Mesenchymal stem cell (in vitro differentiated cells and primary cell): ENCODE results near the gene LEFTY1.

Source experiments
- DNase-seq: peaks from one replicate; pipeline ENCODE4 v3.0.0-alpha.2; 2013
- H2AFZ ChIP-seq: one replicate; pipeline ENCODE4 v1.6.1; 2013; ENCODE audit warnings: low read depth, mild to moderate bottlenecking, control low read depth, inconsistent platforms, low read length, moderate library complexity
- H2AK5ac ChIP-seq: 2 replicates; pipeline ENCODE4 v1.6.1; 2013; ENCODE audit warnings: low read length, moderate library complexity, mild to moderate bottlenecking, inconsistent platforms; ENCODE audit not compliant: severe bottlenecking
- H2BK120ac ChIP-seq: one replicate; pipeline ENCODE4 v1.6.1; 2013; ENCODE audit warnings: low read depth, mild to moderate bottlenecking, inconsistent platforms, low read length, moderate library complexity
- H2BK12ac ChIP-seq, 2 experiments: one replicate each; pipeline ENCODE4 v1.6.1; 2013; ENCODE audit warnings: inconsistent platforms in 2 of 2, low read length in 2 of 2, mild to moderate bottlenecking in 2 of 2, moderate library complexity in 2 of 2, control low read depth in 1 of 2
- H2BK15ac ChIP-seq: one replicate; pipeline ENCODE4 v1.6.1; 2013; ENCODE audit warnings: mild to moderate bottlenecking, low read depth, inconsistent platforms; ENCODE audit not compliant: poor library complexity, severe bottlenecking
- H2BK5ac ChIP-seq: 2 replicates; pipeline ENCODE4 v1.6.1; 2013; ENCODE audit warnings: low read depth, mild to moderate bottlenecking, low read length, control low read depth, inconsistent platforms; ENCODE audit not compliant: poor library complexity, severe bottlenecking
- H3K14ac ChIP-seq, 2 experiments: one replicate each; pipeline ENCODE4 v1.6.1; 2013; ENCODE audit warnings: inconsistent platforms in 2 of 2, low read length in 2 of 2, control low read depth in 1 of 2, mild to moderate bottlenecking in 1 of 2, moderate library complexity in 1 of 2
- H3K18ac ChIP-seq, 2 experiments: one replicate each; pipeline ENCODE4 v1.6.1; 2013; ENCODE audit warnings: inconsistent platforms in 2 of 2, low read length in 2 of 2, control low read depth in 1 of 2, low read depth in 1 of 2, mild to moderate bottlenecking in 1 of 2
- H3K23ac ChIP-seq, 2 experiments: one replicate each; pipeline ENCODE4 v1.6.1; 2013; ENCODE audit warnings: inconsistent platforms in 2 of 2, low read length in 2 of 2, mild to moderate bottlenecking in 2 of 2, moderate library complexity in 2 of 2, control low read depth in 1 of 2
- H3K27ac ChIP-seq: 2 replicates; pipeline ENCODE4 v1.5.1; 2013; ENCODE audit warnings: mild to moderate bottlenecking, moderate library complexity, low read length, control low read depth, inconsistent platforms; ENCODE audit not compliant: poor library complexity, severe bottlenecking
- H3K27me3 ChIP-seq, 2 experiments: 2 replicates each; pipeline versions ENCODE4 v1.6.1 to v1.7.0; 2013; ENCODE audit warnings: low read length in 2 of 2, mild to moderate bottlenecking in 2 of 2, moderate library complexity in 2 of 2, control low read depth in 1 of 2, inconsistent platforms in 1 of 2; ENCODE audit not compliant: control insufficient read depth in 1 of 2, insufficient read depth in 1 of 2
- H3K36me3 ChIP-seq, 2 experiments: 2 replicates each; pipeline versions ENCODE4 v1.6.1 to v1.7.0; 2013; ENCODE audit warnings: low read length in 2 of 2, control low read depth in 1 of 2, inconsistent platforms in 1 of 2, low read depth in 1 of 2, mild to moderate bottlenecking in 1 of 2; ENCODE audit not compliant: insufficient read depth in 2 of 2, control insufficient read depth in 1 of 2
- H3K4ac ChIP-seq, 2 experiments: one replicate each; pipeline ENCODE4 v1.6.1; 2013; ENCODE audit warnings: inconsistent platforms in 2 of 2, low read length in 2 of 2, mild to moderate bottlenecking in 2 of 2, moderate library complexity in 2 of 2, control low read depth in 1 of 2, low read depth in 1 of 2
- H3K4me1 ChIP-seq: 2 replicates; pipeline ENCODE4 v1.6.1; 2013; ENCODE audit warnings: low read depth, low read length, control low read depth; ENCODE audit not compliant: control insufficient read depth, insufficient read depth
- H3K4me2 ChIP-seq: 2 replicates; pipeline ENCODE4 v1.6.1; 2013; ENCODE audit warnings: low read length, mild to moderate bottlenecking, inconsistent platforms; ENCODE audit not compliant: poor library complexity, severe bottlenecking
- H3K4me3 ChIP-seq, 2 experiments: 2 replicates each; pipeline versions ENCODE4 v1.5.1 to v1.7.0; 2013; ENCODE audit warnings: low read length in 2 of 2, mild to moderate bottlenecking in 2 of 2, control low read depth in 1 of 2, low read depth in 1 of 2; ENCODE audit not compliant: insufficient read depth in 1 of 2
- H3K79me1 ChIP-seq: replicated peaks from 2 replicates; pipeline ENCODE4 v1.6.1; 2013; ENCODE audit warnings: mild to moderate bottlenecking, control low read depth, low read length, inconsistent platforms; ENCODE audit not compliant: poor library complexity, severe bottlenecking
- H3K9ac ChIP-seq: 2 replicates; pipeline ENCODE4 v1.7.0; 2013; ENCODE audit warnings: mild to moderate bottlenecking, low read length, moderate library complexity
- H3K9me3 ChIP-seq: 2 replicates; pipeline ENCODE4 v1.7.0; 2013; ENCODE audit warnings: mild to moderate bottlenecking, low read length; ENCODE audit not compliant: control insufficient read depth
- H4K8ac ChIP-seq: one replicate; pipeline ENCODE4 v1.6.1; 2013; ENCODE audit warnings: inconsistent platforms, mild to moderate bottlenecking, low read length, moderate library complexity
- H4K91ac ChIP-seq: one replicate; pipeline ENCODE4 v1.6.1; 2013; ENCODE audit warnings: mild to moderate bottlenecking, low read length, inconsistent platforms
- WGBS: methylation state at CpG from one replicate; pipeline ENCODE4 v1.1.7; 2013; ENCODE audit warnings: mixed read lengths; 5-methylcytosine and 5-hydroxymethylcytosine counted together

LEFTY1 gene

DNA sequence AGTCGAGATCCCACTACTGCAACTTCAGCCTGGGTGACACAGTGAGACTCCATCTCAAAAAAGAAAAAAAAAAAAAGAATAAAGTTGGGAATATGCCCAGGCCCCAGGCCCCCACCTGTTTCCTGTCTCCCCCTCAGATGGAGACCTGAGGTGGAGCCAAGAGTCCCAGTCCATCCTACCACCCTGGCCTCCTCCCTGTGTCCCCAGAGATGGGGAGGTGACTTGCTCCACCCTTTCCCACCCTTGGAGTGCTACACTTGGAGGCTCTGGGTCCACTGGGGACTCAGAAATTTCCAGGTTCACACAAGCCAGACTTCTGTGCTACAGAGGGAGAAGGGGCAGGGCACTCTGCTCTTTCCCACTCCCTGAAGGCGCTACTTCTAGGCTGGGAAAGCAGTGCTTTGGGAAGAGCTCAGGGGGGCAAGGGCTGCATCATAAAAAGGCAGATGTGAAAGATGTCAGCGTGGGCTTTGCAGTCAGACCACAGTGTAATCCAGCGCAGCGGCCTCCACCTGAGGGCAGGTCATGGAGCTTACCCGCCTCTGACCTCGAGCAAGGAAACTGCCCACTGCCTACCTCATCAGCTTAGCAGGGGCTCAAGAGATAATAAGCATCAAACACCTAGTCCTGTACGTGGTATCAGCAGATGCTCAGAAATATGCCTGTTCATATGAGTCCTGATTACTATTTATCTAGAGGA is 20.2 kb downstream of the LEFTY1 start:
- Histone ChIP-seq H3K4ac (no peak overlapping the region), H3K9me3 (no peaks in the 10 kb centered on the region), H3K27ac (no peak overlapping the region), H3K4me3 (no peak overlapping the region), H2BK120ac (no peak overlapping the region), H2BK15ac (no peak overlapping the region), H3K18ac (no peak overlapping the region), H3K23ac (no peak overlapping the region), H3K79me1 (no peaks in the 10 kb centered on the region), H3K36me3 (peaks cover 49 to 84% of the 10 kb centered on the region in 2 experiments), H2BK12ac (no peak overlapping the region), H4K91ac (no peak overlapping the region), H2AK5ac (no peak overlapping the region), H4K8ac (no peak overlapping the region), H3K27me3 (no peaks in the 10 kb centered on the region), H3K4me2 (no peak overlapping the region), H2BK5ac (no peak overlapping the region), H3K4me1 (peaks cover 25% of the 10 kb centered on the region), H3K9ac (no peak overlapping the region), H3K14ac (no peak overlapping the region), H2AFZ (no peak overlapping the region)
- 83% methylated on average over 7 of the region's 8 CpGs for WGBS
- DNase-seq = no peak

DNA sequence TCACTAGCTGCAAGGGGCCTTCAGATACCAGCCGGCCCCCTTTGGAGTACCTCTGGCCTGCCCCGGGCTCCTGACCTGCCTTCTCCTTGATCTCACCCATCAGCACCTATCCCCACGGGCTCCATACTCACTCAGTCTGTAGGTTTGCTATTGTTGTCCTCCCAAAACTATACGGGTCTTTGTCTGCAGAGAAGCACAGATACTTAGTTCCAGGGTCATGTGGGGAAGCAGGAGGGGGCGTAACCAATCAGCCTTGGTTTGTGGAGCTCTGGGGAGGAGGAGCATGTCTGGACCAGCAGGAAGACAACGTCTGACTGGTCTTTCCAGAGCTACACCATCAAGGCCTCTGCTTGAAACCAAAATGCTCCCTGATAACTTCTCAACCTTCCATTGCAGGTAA is 22.0 kb downstream of the LEFTY1 start:
- H3K23ac ChIP-seq = no peak overlapping the region
- H3K9me3 ChIP-seq = no peaks in the 10 kb centered on the region
- no peak overlapping the region for H2BK120ac ChIP-seq
- no peaks in the 10 kb centered on the region for H3K79me1 ChIP-seq
- WGBS = 80% methylated on average over 5 of the region's 6 CpGs
- no peak overlapping the region for H3K27ac ChIP-seq
- no peak for DNase-seq
- H3K4me1 ChIP-seq = peaks cover 25% of the 10 kb centered on the region
- H2AK5ac ChIP-seq = no peak overlapping the region
- H4K8ac ChIP-seq = no peak overlapping the region
- H2AFZ ChIP-seq = no peak overlapping the region
- no peak overlapping the region for H3K4ac ChIP-seq
- H2BK12ac ChIP-seq = no peak overlapping the region
- H3K14ac ChIP-seq = no peak overlapping the region
- H3K36me3 ChIP-seq = peaks cover 48 to 85% of the 10 kb centered on the region in 2 experiments
- H3K4me3 ChIP-seq = no peak overlapping the region
- no peak overlapping the region for H3K4me2 ChIP-seq
- no peak overlapping the region for H2BK5ac ChIP-seq
- no peak overlapping the region for H3K9ac ChIP-seq
- no peak overlapping the region for H2BK15ac ChIP-seq
- H3K18ac ChIP-seq = no peak overlapping the region
- no peak overlapping the region for H4K91ac ChIP-seq
- H3K27me3 ChIP-seq = no peaks in the 10 kb centered on the region

DNA sequence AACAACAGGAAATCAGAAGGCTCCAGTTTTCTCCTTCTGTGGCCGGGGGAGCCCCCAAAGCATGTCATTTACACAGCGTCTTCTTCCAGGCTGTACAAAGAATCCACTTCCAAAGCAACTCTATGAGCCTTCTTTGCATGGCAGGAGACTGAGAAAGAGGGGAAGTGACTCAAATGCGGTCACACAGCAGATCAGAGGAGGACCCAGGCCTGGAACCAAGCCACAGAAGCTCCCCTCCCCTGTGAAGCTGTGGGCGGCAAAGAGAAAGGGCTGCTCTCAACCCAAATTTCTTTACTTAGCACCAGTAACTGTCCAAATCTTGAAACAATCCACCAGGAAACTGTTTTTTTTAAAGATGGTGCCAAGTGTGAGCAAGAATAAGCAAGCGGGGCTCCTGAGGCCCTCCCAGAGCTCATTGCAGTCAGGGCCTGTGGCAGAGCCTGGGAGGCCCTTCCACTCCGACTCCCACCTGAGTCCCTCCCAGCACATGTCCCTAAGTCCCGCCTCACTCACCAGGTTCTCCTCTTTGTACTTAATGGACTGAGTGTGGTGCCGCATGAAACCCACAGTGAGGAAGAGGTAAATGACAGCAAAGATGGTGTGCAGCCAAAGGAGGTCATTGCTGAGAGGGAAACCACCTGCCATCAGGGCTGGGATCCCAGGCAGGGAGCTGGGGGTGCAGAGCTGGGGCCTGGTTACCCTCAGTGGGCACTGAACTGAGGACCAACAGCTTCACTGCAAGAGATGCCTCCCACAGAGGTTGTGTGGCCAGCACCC is 22.7 kb downstream of the LEFTY1 start:
- Histone ChIP-seq H3K4me3 (no peak overlapping the region), H3K9me3 (no peaks in the 10 kb centered on the region), H3K27me3 (no peaks in the 10 kb centered on the region), H3K4ac (no peak overlapping the region), H3K4me1 (peaks cover 21% of the 10 kb centered on the region), H3K4me2 (no peak overlapping the region), H3K9ac (no peak overlapping the region), H2BK120ac (no peak overlapping the region), H4K91ac (no peak overlapping the region), H4K8ac (no peak overlapping the region), H2BK5ac (no peak overlapping the region), H2AFZ (no peak overlapping the region), H2AK5ac (no peak overlapping the region), H3K18ac (no peak overlapping the region), H3K27ac (no peak overlapping the region), H2BK15ac (no peak overlapping the region), H2BK12ac (no peak overlapping the region), H3K79me1 (no peaks in the 10 kb centered on the region), H3K36me3 (peaks cover 52 to 85% of the 10 kb centered on the region in 2 experiments), H3K14ac (peak overlapping the region in 1 of 2 experiments; percentile 53), H3K23ac (no peak overlapping the region)
- WGBS = 76% methylated on average over 7 of the region's 8 CpGs
- DNase-seq = peak; percentile 54

DNA sequence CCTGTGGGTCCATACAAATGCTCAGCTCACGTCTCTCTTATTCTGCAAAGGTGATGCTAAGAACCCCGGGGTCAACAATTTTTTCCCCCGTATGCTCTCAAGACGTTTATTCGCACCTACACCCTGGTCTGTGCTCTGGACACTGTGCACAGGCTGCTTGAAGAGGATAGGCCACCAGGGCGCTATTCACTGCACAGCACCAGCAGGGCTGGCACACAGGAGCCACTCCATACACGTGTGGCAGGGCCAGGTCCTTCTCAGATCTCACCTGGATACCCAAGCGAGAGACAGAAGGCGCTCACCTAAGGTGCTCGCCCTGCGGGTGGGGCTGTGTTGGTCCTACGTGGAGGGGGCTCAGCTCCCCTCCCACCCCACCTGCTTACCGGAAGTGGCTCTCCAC is 23.4 kb downstream of the LEFTY1 start:
- Histone ChIP-seq H3K4me1 (peaks cover 21% of the 10 kb centered on the region), H2AFZ (no peak overlapping the region), H3K4me3 (no peak overlapping the region), H3K27me3 (no peaks in the 10 kb centered on the region), H2BK12ac (no peak overlapping the region), H4K8ac (peak overlapping the region; percentile 57), H3K23ac (no peak overlapping the region), H3K36me3 (peaks cover 57 to 85% of the 10 kb centered on the region in 2 experiments), H3K14ac (no peak overlapping the region), H4K91ac (peak overlapping the region; percentile 7), H2BK5ac (no peak overlapping the region), H2BK120ac (no peak overlapping the region), H3K4me2 (no peak overlapping the region), H3K9me3 (no peaks in the 10 kb centered on the region), H3K18ac (no peak overlapping the region), H2AK5ac (no peak overlapping the region), H3K9ac (no peak overlapping the region), H2BK15ac (no peak overlapping the region), H3K4ac (no peak overlapping the region), H3K79me1 (no peaks in the 10 kb centered on the region), H3K27ac (no peak overlapping the region)
- no peak for DNase-seq
- 96% methylated on average over 13 of the region's 13 CpGs for WGBS
